Sigmoid colon (tissue), 7 donors: ENCODE data around the gene SLC46A2. TPM values are rescaled to one million over a fixed set of nuclear protein-coding genes. Genes with fewer than 3 reads are reported as not detected.

Source experiments
- DNase-seq: peaks from one replicate; pipeline ENCODE4 v3.0.0-alpha.2; 2019
- H3K27ac ChIP-seq, 4 donors: fragments of 200-600 bp; sonication (generic); one replicate each; pipeline ENCODE4 v1.5.1; 2016 to 2019; ENCODE audit warnings: mild to moderate bottlenecking in 1 of 4
- H3K27me3 ChIP-seq, 3 donors: fragments of 200-600 bp; sonication (generic); one replicate each; pipeline ENCODE4 v1.5.1; 2019; ENCODE audit warnings: mild to moderate bottlenecking in 1 of 3
- H3K36me3 ChIP-seq, 4 donors: fragments of 200-600 bp; sonication (generic); one replicate each; pipeline ENCODE4 v1.5.1; 2016 to 2019
- H3K4me1 ChIP-seq, 4 donors: fragments of 200-600 bp; sonication (generic); one replicate each; pipeline ENCODE4 v1.5.1; 2017 to 2019
- H3K4me3 ChIP-seq, 4 donors: fragments of 200-600 bp; sonication (generic); one replicate each; pipeline ENCODE4 v1.5.1; 2017 to 2019; ENCODE audit warnings: mild to moderate bottlenecking in 2 of 4, moderate library complexity in 1 of 4
- H3K9me3 ChIP-seq, 4 donors: fragments of 200-600 bp in 3 of 4; sonication (generic) in 3 of 4; one replicate each; pipeline versions ENCODE4 v1.5.1 to v1.6.1; 2013 to 2019
- EP300 ChIP-seq, 4 donors: sonication (generic); formaldehyde crosslinking; IDR thresholded peaks; one replicate each; pipeline ENCODE4 v1.6.1; 2017; ENCODE audit warnings: antibody characterized with exemption in 4 of 4
- POLR2A ChIP-seq, 2 donors: fragments of 450-650 bp; IDR thresholded peaks; one replicate each; pipeline ENCODE4 v1.6.1; 2016; ENCODE audit warnings: antibody characterized with exemption in 2 of 2, mild to moderate bottlenecking in 2 of 2, moderate library complexity in 2 of 2
- POLR2AphosphoS5 ChIP-seq, 4 donors: sonication (generic); formaldehyde crosslinking; IDR thresholded peaks; one replicate each; pipeline ENCODE4 v1.6.1; 2017; ENCODE audit warnings: antibody characterized with exemption in 4 of 4
- WGBS, 2 donors: extraction: QIAGEN DNeasy Blood & Tissue Kit; methylation state at CpG; one replicate each; pipeline ENCODE4 v1.1.7; 2013; 5-methylcytosine and 5-hydroxymethylcytosine counted together
- intact Hi-C: fragments of 100-400 bp; cut with DNase I; formaldehyde crosslinking; loops from one replicate; pipeline ENCODE4 v1.15.1; 2023
- polyA plus RNA-seq, 3 donors: library from polyadenylated mRNA; stranded (reverse); fragments of 200-250 nt; gene quantifications; one replicate each; pipeline ENCODE4 v1.2.3, GENCODE V29; 2013
- total RNA-seq, 4 donors: library from RNA; depleted of rRNA; stranded (reverse); fragments of >200 nt; gene quantifications; one replicate each; pipeline ENCODE4 v1.1.0, GENCODE V29; 2016
- TF ChIP-seq, protein P1 (sequence below), 4 experiments: fragments of 450-650 bp in 3 of 4; fragments of 200-600 bp in 1 of 4; IDR thresholded peaks; one replicate each; pipeline ENCODE4 v1.5.1; 2016 to 2019; ENCODE audit warnings: antibody characterized with exemption in 4 of 4, mild to moderate bottlenecking in 3 of 4, moderate library complexity in 2 of 4
- donor health status: healthy with polysubstance abuse.
- donor health status: Bipolar disorder and iron deficiency.
- donor health status: healthy.

Gene SLC46A2
- total and polyA plus RNA-seq, 7 donors = 0.07 to 0.36 TPM; not detected in 5

GRCh38 chr9:112921549-112921948 lies 30.9 kb upstream of the SLC46A2 start:
- H3K27ac ChIP-seq = no peak overlapping the region
- TF ChIP-seq POLR2AphosphoS5 (IDR thresholded peaks at IDR 0.05) = no peak
- no peak for TF ChIP-seq POLR2A (IDR thresholded peaks at IDR 0.05)
- TF ChIP-seq, protein P1, sequence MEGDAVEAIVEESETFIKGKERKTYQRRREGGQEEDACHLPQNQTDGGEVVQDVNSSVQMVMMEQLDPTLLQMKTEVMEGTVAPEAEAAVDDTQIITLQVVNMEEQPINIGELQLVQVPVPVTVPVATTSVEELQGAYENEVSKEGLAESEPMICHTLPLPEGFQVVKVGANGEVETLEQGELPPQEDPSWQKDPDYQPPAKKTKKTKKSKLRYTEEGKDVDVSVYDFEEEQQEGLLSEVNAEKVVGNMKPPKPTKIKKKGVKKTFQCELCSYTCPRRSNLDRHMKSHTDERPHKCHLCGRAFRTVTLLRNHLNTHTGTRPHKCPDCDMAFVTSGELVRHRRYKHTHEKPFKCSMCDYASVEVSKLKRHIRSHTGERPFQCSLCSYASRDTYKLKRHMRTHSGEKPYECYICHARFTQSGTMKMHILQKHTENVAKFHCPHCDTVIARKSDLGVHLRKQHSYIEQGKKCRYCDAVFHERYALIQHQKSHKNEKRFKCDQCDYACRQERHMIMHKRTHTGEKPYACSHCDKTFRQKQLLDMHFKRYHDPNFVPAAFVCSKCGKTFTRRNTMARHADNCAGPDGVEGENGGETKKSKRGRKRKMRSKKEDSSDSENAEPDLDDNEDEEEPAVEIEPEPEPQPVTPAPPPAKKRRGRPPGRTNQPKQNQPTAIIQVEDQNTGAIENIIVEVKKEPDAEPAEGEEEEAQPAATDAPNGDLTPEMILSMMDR (IDR thresholded peaks at IDR 0.05) = no peak
- TF ChIP-seq EP300 (IDR thresholded peaks at IDR 0.05) = no peak
- H3K9me3 ChIP-seq = no peaks in the 10 kb centered on the region
- H3K4me3 ChIP-seq = no peak overlapping the region
- 21 to 25% methylated on average over 3 of the region's 3 CpGs for WGBS, 2 donors
- no peaks in the 10 kb centered on the region for H3K27me3 ChIP-seq
- no peak for DNase-seq
- intact Hi-C loops = no loop called here
- no peaks in the 10 kb centered on the region for H3K36me3 ChIP-seq
- H3K4me1 ChIP-seq = no peaks in the 10 kb centered on the region

DNA sequence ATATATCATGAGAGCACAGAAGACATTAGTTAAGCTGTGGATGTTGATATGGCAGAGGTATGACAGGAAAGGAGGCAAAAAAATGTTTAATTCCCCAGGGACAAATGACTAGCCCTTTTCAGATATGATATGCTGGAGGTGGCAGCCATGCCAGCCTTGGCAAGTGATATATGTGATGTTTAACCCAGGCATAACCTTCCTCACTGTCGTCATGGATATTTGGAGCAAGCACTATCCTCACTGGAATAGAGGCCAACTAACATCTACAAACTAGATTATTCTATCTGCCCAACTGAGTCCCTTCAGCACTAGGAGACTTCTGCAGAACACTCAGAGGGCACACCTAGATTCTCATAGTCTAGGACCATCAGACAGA lies 27.3 kb upstream of the SLC46A2 start:
- Histone ChIP-seq H3K27me3 (no peaks in the 10 kb centered on the region), H3K36me3 (no peaks in the 10 kb centered on the region), H3K4me3 (no peak overlapping the region), H3K4me1 (no peaks in the 10 kb centered on the region), H3K9me3 (no peaks in the 10 kb centered on the region), H3K27ac (no peak overlapping the region)
- intact Hi-C loops = no loop called here
- TF ChIP-seq EP300 (IDR thresholded peaks at IDR 0.05) = no peak
- WGBS, 2 donors = 19 to 58% methylated on average over 1 of the region's 1 CpG
- no peak for DNase-seq

- intact Hi-C loops = no loop called here
- Histone ChIP-seq H3K36me3 (no peaks in the 10 kb centered on the region), H3K27ac (no peak overlapping the region), H3K27me3 (no peaks in the 10 kb centered on the region), H3K9me3 (no peaks in the 10 kb centered on the region), H3K4me3 (no peak overlapping the region), H3K4me1 (no peaks in the 10 kb centered on the region)
- 23 to 71% methylated on average over 1 of the region's 1 CpG for WGBS, 2 donors
- no peak for DNase-seq
- TF ChIP-seq, protein P1 (IDR thresholded peaks at IDR 0.05) = no peak
- TF ChIP-seq POLR2A (IDR thresholded peaks at IDR 0.05) = no peak
- TF ChIP-seq EP300 (IDR thresholded peaks at IDR 0.05) = no peak
- no peak for TF ChIP-seq POLR2AphosphoS5 (IDR thresholded peaks at IDR 0.05)
Measured at GRCh38 chr9:112917047-112917986, 26.6 kb upstream of the SLC46A2 start.

DNA sequence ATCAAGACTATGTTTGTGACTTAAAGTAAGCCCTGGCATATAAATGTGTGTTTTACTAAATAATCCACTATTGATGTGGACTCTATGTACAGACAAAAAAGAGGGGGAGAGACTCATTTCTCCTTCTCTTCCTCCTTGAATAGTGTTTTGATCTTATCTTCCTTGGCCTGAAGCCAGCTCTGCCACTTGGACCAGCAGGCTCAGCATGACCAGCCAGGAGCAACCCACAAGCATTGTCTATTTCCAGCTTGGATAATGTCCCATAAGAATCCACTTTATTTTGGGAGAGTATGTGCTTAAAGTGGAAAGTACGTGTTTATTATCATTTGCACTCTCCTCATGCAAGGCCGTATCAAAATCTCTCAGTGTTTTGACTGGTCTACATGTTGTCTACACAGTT lies 23.8 kb upstream of the SLC46A2 start:
- Histone ChIP-seq H3K9me3 (no peaks in the 10 kb centered on the region), H3K4me1 (no peaks in the 10 kb centered on the region), H3K27ac (no peak overlapping the region), H3K36me3 (no peaks in the 10 kb centered on the region), H3K4me3 (no peak overlapping the region), H3K27me3 (no peaks in the 10 kb centered on the region)
- no peak for DNase-seq
- intact Hi-C loops = no loop called here
- TF ChIP-seq POLR2A (IDR thresholded peaks at IDR 0.05) = no peak
- TF ChIP-seq EP300 (IDR thresholded peaks at IDR 0.05) = no peak
- no peak for TF ChIP-seq POLR2AphosphoS5 (IDR thresholded peaks at IDR 0.05)
- TF ChIP-seq, protein P1 (IDR thresholded peaks at IDR 0.05) = no peak
- 81 to 85% methylated on average over 2 of the region's 2 CpGs for whole genome bisulfite sequencing, 2 donors

DNA sequence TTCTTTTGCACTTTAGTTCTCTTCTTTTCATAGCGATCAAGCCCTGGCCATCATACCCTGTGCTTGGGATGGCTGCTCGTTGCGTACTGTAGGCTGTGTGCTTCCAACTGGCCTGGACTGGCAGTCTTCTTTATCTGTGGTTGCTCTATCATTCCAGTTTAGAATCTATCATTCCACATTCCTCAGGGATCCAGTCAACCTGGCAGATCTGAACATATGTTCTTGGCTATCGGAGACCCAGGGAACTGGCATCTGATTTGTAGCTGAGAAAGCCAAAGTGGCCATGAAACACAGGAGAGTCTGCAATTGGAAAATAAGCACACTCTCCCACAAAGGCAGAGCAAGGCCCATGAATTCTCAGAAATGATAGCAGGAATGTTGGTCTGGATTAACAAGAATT lies 22.6 kb upstream of the SLC46A2 start:
- Histone ChIP-seq H3K27me3 (no peaks in the 10 kb centered on the region), H3K27ac (no peak overlapping the region), H3K9me3 (no peaks in the 10 kb centered on the region), H3K4me1 (no peaks in the 10 kb centered on the region), H3K36me3 (no peaks in the 10 kb centered on the region), H3K4me3 (no peak overlapping the region)
- intact Hi-C loops = no loop called here
- WGBS, 2 donors = 93 to 96% methylated on average over 4 of the region's 4 CpGs
- DNase-seq = no peak
- no peak for TF ChIP-seq POLR2AphosphoS5 (IDR thresholded peaks at IDR 0.05)
- TF ChIP-seq, protein P1 (IDR thresholded peaks at IDR 0.05) = no peak
